Measurements from ENCODE around the gene PEX10. TPM values are rescaled to one million over a fixed set of nuclear protein-coding genes. Genes with fewer than 3 reads are reported as not detected.

The PEX10 gene
- total RNA-seq, 1 donor from 2014 or later: 26.5 TPM

DNA sequence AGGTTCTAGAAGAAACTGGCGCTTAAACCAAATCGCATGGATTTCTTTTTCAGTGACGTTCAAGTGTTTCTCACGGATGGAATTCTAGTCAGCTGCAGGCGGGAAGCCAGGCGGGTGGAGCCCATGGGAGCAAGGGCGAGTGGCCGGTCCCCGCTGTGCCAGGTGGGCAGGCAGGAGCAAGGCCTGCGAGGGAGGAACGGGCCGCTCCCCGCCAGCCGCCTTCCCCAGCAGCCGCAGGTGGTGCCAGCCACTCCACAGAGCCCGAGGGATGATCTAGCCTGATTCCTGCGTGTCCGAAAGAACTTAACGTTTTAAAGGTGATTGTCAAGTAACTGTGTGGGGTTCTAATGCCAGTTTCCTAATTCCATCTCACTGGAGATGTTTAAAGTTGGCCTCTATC, 9.1 kb downstream of the PEX10 start:
- TF ChIP-seq, protein P1, sequence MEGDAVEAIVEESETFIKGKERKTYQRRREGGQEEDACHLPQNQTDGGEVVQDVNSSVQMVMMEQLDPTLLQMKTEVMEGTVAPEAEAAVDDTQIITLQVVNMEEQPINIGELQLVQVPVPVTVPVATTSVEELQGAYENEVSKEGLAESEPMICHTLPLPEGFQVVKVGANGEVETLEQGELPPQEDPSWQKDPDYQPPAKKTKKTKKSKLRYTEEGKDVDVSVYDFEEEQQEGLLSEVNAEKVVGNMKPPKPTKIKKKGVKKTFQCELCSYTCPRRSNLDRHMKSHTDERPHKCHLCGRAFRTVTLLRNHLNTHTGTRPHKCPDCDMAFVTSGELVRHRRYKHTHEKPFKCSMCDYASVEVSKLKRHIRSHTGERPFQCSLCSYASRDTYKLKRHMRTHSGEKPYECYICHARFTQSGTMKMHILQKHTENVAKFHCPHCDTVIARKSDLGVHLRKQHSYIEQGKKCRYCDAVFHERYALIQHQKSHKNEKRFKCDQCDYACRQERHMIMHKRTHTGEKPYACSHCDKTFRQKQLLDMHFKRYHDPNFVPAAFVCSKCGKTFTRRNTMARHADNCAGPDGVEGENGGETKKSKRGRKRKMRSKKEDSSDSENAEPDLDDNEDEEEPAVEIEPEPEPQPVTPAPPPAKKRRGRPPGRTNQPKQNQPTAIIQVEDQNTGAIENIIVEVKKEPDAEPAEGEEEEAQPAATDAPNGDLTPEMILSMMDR (conservative IDR thresholded peaks at IDR 0.05; ENCODE audit: low read depth, low read length): no peak
- DNase-seq (ENCODE audit: low read depth): no peak
- H3K4me3 ChIP-seq (ENCODE audit: low read depth, low read length): no peak overlapping the region

- H3K4me3 ChIP-seq (ENCODE audit: low read depth, low read length): no peak overlapping the region
- no peak for DNase-seq (ENCODE audit: low read depth)
- TF ChIP-seq, protein P1 (conservative IDR thresholded peaks at IDR 0.05; ENCODE audit: low read depth, low read length): no peak
Measured at GRCh38 chr1:2402420-2402819, 9.9 kb downstream of the PEX10 start.

DNA sequence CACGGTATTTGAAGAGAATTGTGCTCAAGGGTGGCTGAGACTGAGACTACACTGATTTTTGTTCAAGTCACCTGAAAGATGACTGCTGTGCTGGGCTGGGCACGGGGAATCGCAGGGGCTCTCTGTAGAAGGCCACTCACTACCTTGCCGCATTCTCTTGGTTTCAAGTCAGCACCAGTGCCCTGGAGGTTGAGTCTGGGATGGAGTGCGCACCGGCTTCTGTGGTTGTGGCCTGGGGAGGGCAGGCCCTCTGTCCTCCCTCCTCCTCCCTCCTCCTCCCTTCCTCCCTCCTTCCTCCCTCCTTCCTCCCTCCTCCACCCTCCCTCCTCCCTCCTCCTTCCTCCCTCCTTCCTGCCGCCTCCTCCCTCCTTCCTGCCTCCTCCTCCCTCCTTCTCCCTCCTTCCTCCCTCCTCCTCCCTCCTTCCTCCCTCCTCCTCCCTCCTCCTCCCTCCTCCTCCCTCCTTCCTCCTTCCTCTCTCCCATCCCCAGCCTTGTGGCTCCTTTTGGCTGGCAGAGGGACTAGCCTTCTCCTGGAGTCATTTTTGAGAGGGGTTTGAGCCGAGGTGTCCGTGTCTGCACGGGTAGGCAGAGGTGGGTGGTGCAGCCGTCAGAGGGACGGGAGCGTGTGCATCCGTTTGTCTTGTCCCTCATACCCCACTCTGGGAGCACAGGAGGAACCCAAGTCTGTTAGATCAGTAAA, 11.3 kb downstream of the PEX10 start:
- TF ChIP-seq, protein P1 (conservative IDR thresholded peaks at IDR 0.05; ENCODE audit: low read depth, low read length): no peak
- no peak for DNase-seq (ENCODE audit: low read depth)

DNA sequence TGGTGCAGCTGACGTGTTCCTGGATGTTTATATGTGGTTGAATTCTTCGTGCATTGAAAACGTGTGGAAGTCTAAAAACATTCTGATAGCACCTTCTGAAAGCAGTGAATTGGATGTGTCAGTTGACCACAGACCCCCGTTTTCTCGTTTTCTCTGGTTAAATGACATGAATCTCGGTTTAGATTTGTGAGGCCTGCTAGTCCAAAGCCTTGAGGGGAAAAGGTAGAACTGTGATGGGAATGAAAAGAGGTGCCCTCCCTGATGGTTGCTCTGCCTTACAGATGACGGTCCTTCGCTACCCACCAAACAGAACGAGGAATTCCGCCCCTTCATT, 11.8 kb downstream of the PEX10 start:
- DNase-seq (ENCODE audit: low read depth): no peak
- TF ChIP-seq, protein P1 (conservative IDR thresholded peaks at IDR 0.05; ENCODE audit: low read depth, low read length): no peak
- no peak overlapping the region for H3K4me3 ChIP-seq (ENCODE audit: low read depth, low read length)

More for the DNA sequence above, 11.3 kb downstream of the PEX10 start:
- H3K4me3 ChIP-seq (ENCODE audit: low read depth, low read length): no peak overlapping the region

- no peak for DNase-seq (ENCODE audit: low read depth)
- TF ChIP-seq, protein P1 (conservative IDR thresholded peaks at IDR 0.05; ENCODE audit: low read depth, low read length): no peak
- no peak overlapping the region for H3K4me3 ChIP-seq (ENCODE audit: low read depth, low read length)
Measured at GRCh38 chr1:2399890-2400575, 12.3 kb downstream of the PEX10 start.

DNA sequence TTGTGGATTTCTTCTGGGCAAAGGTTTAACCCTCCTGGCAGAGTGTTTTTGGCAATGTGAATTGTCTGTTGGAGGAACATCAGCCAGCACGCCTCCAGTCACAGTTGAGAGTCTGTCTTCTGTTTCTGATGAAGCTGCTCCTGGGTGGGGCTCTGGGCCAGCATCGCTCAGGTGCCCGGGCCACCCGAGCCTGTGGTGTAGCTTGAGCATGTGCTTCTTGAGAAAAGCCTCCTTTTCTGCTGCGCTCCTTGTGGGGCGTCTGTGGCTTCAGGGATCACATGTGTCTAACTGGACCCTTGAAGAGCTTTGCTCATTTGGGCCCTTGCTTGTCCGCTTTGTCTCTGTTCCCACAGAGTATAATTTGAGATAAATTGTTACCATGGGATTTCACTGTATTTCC, 13.5 kb downstream of the PEX10 start:
- H3K4me3 ChIP-seq (ENCODE audit: low read depth, low read length): no peak overlapping the region
- no peak for DNase-seq (ENCODE audit: low read depth)
- TF ChIP-seq, protein P1 (conservative IDR thresholded peaks at IDR 0.05; ENCODE audit: low read depth, low read length): no peak

Measured in epithelial cell of proximal tubule (primary cell).